Epithelial cell of proximal tubule (primary cell): ENCODE results near the gene SCNN1B. TPM values are rescaled to one million over a fixed set of nuclear protein-coding genes. Genes with fewer than 3 reads are reported as not detected.
A peak's percentile ranks its signal among the peaks of the same experiment; 100 is the strongest.

Source experiments
- DNase-seq: peaks from one replicate; pipeline ENCODE4 v3.0.0-alpha.2; 2011; ENCODE audit warnings: low read depth
- H3K4me3 ChIP-seq: 2 replicates; pipeline ENCODE4 v1.5.1; 2011; ENCODE audit warnings: low read depth, mild to moderate bottlenecking, low read length
- CTCF ChIP-seq: conservative IDR thresholded peaks from 2 replicates; pipeline ENCODE4 v1.5.1; 2012; ENCODE audit warnings: low read depth, mild to moderate bottlenecking, low read length
- total RNA-seq: library from RNA; depleted of rRNA; stranded (reverse); fragments of >200 nt; gene quantifications from 2 replicates; pipeline ENCODE4 v1.2.3, GENCODE V29; 2015

Gene SCNN1B
- total RNA-seq, 1 donor from 2014 or later = 0.17 TPM

- no peak overlapping the region for H3K4me3 ChIP-seq
- no peak for TF ChIP-seq CTCF
- DNase-seq = no peak
Observed at GRCh38 chr16:23288209-23288608, 13.9 kb upstream of the SCNN1B start.

GRCh38 chr16:23288726-23289512, 13.2 kb upstream of the SCNN1B start:
- TF ChIP-seq CTCF = no peak
- no peak for DNase-seq
- H3K4me3 ChIP-seq = no peak overlapping the region

- no peak overlapping the region for H3K4me3 ChIP-seq
- DNase-seq = no peak
- no peak for TF ChIP-seq CTCF
Observed at GRCh38 chr16:23290189-23291062, 11.7 kb upstream of the SCNN1B start.

GRCh38 chr16:23293016-23293415, 9.1 kb upstream of the SCNN1B start:
- no peak for TF ChIP-seq CTCF
- H3K4me3 ChIP-seq = no peak overlapping the region
- no peak for DNase-seq

GRCh38 chr16:23294260-23294659, 7.8 kb upstream of the SCNN1B start:
- no peak for TF ChIP-seq CTCF
- H3K4me3 ChIP-seq = no peak overlapping the region
- DNase-seq = no peak

- H3K4me3 ChIP-seq = no peak overlapping the region
- peak; percentile 12 for TF ChIP-seq CTCF
- no peak for DNase-seq
Observed at GRCh38 chr16:23296994-23297393, 5.1 kb upstream of the SCNN1B start.
